ENCODE results near the gene IER5.
A peak's percentile ranks its signal among the peaks of the same experiment; 100 is the strongest.

Gene IER5

DNA sequence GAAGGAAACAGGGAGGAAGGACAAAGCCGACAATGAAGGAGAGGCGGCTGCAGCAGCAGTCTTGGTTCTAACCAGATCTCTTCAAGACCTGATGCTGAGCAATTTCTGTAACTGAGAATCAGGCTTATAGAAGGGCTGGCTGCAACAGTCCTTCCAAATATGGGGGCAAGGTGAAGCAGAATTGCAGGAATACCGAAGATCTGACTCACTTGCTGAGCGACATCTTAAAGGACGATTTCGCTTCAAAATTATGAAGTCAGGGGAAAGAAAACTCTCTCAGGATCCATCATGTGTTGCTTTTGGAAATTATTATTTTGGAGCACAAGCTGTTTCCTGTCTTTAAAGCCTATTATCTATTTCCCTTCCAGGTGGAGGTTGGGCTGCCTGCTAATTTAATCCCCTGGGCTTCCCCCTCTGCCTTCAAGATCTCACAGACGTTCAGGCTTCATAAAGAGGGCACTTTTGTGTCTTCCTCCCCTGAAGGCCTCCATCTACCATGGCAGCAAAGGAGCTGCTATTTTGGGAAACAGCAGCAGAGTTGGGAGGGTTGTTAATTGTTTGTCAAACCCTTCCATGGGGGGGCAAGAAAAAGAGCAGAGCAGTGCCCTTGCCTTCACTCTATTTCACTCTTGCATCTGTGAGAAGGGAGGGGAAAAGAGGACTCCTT lies 10.8 kb upstream of the IER5 start:
- no peak for DNase-seq

DNA sequence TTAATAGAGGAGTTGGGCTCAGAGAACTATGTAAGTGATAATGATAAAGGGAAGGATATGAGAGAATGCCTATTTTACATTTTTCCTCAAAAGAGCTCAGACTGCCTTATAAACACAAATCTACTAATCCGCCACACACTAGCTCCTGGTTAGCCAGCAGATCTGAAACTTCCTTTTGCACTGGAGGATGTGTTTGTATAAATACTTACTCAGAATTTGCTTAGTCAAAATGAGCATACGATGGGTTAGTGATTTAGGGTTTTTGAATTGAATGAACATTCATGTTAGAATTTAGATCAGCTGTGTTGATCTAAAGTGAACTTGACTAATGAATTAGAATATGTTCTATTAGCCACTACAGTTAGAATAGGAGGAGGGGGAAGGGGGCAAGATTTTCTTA lies 9.1 kb upstream of the IER5 start:
- no peak for DNase-seq

DNA sequence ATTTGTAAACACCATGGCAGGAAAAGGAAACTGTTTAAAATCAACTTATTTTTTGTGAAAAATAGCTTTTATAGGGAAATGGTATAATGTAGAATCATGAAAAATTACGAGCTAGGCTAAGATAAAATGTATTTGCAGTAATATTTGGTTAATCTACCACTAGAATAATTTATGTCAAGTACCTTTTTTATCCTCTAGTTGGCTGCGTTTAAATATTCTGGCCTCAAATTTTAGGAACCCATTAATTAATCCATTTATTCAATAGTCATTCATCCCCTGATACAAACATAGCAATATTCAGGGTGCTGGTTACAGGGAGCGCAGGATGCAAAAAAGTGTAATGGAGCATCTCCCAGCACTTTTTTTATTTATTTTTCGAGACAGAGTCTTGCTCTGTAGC lies 8.6 kb upstream of the IER5 start:
- DNase-seq: no peak

GRCh38 chr1:181080556-181080955 lies 7.9 kb upstream of the IER5 start:
- DNase-seq: no peak

GRCh38 chr1:181081395-181081794 lies 7.1 kb upstream of the IER5 start:
- DNase-seq: no peak

DNA sequence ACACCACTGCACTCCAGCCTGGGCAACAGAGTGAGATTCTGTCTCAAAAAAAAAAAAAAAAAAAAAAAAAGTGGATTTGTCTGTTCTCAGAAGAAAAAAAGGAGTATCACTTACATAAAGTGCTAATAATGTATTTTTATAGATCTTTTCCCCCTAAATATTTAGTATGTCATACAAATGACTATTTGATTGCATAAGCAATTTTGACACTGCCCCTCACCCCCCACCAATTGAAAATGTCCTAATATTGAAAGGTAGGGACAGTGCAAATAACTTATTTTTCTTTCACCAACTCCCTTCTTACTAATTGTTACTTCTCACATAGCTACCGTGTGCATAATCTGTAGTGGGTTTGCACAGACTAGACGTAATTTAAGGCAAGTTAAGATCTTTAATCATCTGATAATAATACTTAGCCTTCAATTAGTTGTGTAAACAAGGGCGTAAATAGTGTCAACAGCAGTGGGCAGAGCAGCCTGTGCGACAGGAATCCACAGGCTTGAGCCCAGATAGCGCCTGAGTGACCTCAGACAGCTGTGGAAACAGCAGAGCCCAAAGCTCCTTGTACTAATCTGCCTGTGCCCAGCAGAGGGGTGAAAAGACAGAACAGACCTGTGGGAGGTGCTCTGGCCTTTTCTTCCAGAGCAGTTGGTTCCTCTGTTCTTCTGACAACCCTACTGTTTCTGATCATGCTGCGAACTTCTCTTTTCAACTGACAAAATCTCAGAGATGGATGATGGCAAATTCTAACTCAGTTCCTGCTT lies 4.5 kb upstream of the IER5 start:
- DNase-seq: no peak

DNA sequence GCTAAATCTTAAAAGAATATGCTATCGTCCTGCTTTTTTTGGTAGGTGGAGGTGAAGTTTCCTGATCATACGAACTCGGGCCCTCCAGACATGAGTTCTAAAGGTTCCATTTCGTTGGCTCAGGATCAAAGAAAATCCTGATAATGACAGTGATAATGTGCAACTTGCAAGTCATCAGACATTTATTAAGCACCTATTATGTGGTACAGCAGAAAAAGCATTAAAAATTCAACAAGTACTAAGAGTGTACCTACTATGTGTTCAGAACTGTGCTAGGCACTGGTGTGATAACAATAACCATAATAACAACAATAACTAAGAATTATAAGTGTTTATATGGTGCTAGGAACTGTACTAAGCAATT lies 3.9 kb upstream of the IER5 start:
- no peak for DNase-seq

DNA sequence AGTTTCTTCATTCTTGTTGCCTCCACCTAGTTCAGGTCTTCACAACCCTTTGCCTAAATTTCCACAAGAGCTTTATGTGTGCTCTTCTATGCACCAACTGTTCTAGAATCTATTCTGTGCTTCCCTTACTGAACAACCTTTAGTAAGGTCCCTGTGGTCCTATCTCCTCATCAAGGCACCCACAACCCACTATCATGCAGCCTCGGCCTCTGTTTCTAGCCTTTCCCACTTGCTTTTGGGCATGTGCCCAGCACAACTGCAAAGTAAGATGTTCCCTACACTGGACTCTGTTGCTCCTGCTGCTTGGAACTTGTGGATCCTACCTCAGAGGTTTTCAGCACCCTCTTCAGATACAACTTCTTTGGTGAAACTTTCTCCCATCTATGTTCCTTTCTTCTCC lies 2.4 kb upstream of the IER5 start:
- no peak for DNase-seq

GRCh38 chr1:181086926-181087325 lies 1.6 kb upstream of the IER5 start:
- DNase-seq: no peak

DNA sequence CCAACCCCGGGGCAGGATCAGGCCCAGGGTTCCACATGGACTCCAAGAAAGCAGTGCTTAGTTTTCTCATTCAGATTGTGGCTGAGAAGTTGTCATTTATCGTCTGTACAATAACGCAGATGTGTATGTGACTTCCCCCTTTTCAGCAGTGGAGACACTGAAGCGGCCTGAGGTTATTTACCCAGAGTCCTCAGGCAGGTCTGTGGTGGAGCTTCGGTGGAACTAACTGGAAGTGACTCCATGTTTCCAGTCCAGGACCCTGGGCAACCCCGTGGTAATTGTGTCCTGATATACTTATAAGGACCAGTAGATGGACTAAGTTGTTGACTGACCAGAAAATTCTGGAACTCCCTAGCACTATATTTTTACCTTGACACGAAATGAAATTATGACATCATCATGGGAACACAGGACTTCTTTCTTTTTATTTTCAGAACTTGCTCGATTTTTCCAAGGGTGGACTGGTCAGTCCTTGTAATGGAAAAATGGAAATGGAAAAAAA lies 1.0 kb upstream of the IER5 start:
- DNase-seq: no peak

DNA sequence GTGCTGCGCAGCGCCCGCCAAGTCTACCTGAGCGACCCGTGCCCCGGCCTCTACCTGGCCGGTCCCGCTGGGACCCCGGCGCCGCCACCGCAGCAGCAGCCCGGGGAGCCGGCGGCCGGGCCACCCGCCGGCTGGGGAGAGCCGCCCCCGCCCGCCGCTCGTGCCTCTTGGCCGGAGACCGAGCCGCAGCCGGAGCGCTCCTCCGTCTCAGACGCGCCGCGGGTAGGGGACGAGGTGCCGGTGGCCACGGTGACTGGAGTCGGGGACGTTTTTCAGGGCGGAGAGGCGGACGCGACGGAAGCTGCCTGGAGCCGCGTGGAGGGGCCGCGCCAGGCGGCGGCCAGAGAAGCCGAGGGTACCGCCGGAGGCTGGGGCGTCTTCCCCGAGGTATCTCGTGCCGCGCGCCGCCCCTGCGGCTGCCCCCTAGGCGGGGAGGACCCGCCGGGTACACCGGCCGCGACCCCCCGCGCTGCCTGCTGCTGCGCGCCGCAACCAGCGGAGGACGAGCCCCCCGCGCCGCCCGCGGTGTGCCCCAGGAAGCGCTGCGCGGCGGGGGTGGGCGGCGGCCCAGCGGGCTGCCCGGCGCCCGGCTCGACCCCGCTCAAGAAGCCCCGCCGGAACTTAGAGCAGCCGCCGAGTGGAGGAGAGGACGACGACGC lies 646 bp downstream of the IER5 start:
- DNase-seq: no peak

- peak; percentile 49 for DNase-seq
Measured at GRCh38 chr1:181089676-181090544, 1.4 kb downstream of the IER5 start.

- no peak for DNase-seq
Measured at GRCh38 chr1:181090641-181091126, 2.2 kb downstream of the IER5 start.

DNA sequence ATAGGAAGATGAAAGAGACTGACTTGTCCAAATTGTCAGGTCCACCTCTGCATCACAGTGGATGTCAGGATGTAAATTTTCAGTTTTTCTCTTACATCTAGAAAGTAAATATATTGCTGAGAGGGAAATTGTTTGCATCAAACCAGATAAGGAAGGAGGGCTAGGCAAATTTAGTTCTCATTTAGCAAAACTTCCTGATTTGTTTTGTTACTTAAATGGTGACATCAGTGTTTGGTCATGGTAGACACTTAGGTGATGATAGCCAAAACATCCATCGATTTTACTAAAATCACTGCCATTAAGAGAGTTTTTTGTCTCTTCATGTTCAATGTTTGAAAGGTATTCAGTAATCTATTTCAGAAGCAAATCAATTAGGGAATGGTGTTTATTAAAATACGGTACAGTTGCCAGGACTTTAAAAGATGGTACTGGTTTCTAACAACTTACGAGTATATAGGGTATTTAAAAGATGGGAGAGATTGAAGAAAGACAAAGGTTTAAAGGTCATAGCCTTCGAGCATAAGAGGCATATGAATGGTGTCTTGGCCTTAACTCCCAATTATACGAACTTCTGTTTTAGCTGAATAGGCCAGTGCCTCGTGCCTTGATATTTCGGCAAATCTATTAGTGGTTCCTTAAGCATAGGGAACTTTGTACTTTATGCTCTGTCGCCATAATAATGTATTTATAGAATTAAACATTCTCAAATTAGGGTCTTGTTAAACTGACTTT lies 3.0 kb downstream of the IER5 start:
- no peak for DNase-seq

DNA sequence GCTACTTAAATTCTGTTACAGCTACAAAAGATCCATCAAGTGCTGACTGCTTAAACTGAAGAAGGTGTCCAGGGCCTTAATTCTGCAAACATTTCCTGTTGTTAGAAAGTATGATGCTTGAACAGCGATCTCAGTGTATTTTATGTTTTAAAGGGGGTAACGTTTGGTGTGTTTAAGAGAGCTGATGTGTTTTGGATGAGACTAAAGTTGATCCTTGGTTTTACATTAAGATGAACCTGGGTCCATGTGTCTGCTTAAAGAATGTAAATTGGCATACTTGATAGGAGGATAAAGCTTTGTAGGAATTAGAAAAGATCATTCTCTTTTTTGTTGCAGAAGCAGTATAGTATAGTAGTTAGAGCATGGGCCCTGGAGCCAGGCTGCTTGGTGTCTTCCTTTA lies 3.6 kb downstream of the IER5 start:
- DNase-seq: no peak

DNA sequence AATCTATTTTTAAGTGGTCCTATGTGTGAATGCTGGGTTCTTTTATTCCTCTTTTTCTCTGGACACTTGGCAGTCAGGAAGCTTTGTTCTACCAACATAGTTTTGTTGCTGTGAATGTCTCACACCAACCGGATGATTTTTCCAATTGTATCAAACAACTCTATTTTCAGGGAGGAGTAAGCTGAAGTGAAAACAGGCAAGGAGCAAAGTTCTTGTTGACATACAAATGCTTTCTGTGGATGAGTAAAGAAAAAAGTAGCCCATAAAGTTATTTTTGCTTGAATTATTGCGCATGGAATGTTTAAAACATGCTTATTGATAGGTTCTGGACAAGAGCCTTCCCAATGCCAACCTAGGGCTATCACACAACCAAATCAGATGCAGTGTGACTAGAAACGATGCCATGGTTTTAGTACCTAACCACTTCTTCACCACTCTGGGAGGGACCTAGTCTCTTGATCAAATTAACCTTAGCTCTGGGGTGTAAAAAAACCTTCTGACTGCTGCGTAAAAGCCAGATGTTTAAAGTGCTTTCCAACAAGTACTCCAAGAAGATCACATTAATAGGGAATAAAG lies 4.5 kb downstream of the IER5 start:
- no peak for DNase-seq

- no peak for DNase-seq
Measured at GRCh38 chr1:181094416-181095212, 6.1 kb downstream of the IER5 start.

DNA sequence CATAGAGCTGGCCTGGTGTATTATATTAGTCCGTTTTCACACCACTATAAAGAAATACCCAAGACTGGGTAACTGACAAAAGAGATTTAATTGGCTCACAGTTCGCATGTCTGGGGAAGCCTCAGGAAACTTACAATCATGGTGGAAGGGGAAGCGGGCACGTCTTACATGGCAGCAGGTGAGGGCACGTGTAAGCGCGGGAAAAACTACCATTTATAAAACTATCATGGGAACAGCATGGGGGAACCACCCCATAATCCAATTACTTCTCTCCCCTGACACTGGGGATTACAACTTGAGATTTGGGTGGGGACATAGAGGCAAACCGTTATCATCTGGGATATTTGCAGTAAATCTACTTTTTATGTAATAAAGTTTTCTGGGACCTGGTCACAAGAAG lies 6.8 kb downstream of the IER5 start:
- DNase-seq: no peak

GRCh38 chr1:181095763-181096184 lies 7.3 kb downstream of the IER5 start:
- no peak for DNase-seq

- DNase-seq: no peak
Measured at GRCh38 chr1:181097242-181097641, 8.7 kb downstream of the IER5 start.
